Activated CD4-positive, alpha-beta T cell treated with anti-CD3 and anti-CD28 coated beads for 24 hours (primary cell): ENCODE results near the gene EXD2.
"Not testable (repeated sequence)": the region's sequence is repeated elsewhere in the genome, so short reads cannot be mapped to it uniquely, and the experiment has no call there.

ENCODE experiments used
- DNase-seq, 2 donors: peaks; one replicate each; pipeline ENCODE4 v3.0.0-alpha.2; 2020; ENCODE audit warnings: low read depth in 2 of 2

Gene EXD2, protein sequence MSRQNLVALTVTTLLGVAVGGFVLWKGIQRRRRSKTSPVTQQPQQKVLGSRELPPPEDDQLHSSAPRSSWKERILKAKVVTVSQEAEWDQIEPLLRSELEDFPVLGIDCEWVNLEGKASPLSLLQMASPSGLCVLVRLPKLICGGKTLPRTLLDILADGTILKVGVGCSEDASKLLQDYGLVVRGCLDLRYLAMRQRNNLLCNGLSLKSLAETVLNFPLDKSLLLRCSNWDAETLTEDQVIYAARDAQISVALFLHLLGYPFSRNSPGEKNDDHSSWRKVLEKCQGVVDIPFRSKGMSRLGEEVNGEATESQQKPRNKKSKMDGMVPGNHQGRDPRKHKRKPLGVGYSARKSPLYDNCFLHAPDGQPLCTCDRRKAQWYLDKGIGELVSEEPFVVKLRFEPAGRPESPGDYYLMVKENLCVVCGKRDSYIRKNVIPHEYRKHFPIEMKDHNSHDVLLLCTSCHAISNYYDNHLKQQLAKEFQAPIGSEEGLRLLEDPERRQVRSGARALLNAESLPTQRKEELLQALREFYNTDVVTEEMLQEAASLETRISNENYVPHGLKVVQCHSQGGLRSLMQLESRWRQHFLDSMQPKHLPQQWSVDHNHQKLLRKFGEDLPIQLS

DNA sequence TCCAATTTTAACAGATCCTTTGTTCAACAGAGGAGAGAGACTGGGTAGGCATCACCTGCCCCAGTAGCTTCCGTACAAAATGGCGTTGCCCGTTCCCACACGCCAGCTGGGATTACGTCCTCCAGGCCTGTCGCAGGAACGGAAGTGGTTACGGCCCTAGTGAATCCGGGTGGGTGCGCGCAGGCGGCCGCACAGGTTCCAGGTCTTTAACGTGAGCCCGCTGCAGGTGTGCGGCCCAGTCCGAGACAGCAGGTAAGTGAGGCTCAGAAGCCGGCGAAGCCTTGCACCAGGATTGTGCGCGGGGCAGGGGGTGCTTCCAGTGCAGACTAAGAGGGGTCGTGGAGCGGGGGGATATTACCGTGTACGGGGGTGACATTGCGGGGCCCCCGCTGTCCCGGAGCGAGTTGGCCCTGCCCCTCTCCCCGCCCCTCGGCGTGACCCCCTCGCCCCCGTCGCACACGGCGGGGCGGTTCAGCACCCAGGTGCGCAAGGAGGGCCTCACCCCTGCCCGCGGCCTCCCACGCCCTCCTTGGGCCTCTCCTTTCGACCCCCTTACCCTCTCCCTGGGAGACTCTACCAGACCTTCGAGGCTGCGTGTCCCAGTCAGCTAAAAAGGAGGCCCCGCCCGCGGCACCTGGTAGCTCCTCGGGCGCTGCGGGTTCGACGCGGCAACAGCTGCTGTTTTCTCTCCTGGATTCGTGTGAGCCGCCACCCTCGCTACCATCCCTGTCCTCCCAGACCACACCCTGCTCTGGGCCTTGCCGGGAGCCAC lies at the start of gene EXD2:
TSS of gene EXD2 (plus strand) at position 159 of the 772 bp plus-strand sequence. CDS start 17,973 bp downstream, outside the sequence.
- peak; percentile 56 to 72 for DNase-seq

DNA sequence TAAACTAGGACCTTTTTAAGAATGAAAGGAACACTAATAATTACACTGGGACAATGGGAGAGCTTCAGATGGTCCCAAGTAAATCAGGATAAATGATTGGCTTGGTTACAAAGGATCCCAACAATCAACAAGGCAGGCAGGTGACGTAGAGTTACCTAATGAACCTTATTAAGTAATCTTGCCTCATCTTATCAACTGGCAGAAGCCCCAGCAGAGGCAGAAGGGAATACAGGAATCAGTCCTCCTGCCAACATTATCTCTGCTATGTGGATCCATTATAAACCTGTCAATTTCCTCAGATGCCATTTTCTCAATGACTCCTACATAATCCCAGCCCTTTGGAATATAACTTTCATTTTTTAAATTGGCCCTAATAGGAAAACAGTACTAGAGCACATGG lies 49.7 kb upstream of the EXD2 start:
- no peak for DNase-seq

GRCh38 chr14:69142101-69142500 lies 49.2 kb upstream of the EXD2 start:
- no peak for DNase-seq

DNA sequence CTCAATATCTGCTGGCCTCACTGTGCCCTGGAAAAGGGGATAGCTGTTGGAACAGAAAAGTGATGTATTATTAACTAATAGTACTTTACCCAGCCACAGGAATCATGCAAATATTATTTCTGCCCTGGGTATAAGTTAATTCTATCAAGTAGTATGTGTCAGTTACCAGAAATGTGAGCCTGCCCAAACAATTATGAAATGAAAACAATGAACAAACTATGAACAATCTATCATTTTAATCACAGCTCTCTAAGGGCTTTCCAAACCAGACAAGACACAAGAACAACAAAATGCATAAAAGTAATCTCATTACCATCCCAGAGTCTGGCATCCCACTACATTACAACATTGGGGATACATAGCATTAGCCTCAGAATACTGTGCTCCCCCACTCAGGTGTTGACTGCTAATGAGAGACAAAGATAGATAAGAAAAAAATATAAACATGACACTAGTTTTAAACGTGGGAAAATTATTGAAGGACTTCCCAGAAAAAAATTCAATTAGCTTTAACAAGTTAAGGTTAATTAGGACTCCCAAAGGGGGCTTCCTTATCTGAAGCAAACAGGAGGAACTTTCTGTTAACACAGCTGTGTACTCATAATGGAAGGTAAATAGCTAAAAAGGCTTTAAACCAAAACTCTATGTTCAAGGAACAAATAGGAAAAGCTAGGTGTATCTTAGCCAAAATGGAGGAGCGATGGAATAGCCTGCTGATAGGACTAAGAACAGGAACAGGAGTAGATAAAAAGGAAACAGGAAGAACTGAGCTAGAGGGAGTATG lies 41.6 kb upstream of the EXD2 start:
- DNase-seq, result no peak

DNA sequence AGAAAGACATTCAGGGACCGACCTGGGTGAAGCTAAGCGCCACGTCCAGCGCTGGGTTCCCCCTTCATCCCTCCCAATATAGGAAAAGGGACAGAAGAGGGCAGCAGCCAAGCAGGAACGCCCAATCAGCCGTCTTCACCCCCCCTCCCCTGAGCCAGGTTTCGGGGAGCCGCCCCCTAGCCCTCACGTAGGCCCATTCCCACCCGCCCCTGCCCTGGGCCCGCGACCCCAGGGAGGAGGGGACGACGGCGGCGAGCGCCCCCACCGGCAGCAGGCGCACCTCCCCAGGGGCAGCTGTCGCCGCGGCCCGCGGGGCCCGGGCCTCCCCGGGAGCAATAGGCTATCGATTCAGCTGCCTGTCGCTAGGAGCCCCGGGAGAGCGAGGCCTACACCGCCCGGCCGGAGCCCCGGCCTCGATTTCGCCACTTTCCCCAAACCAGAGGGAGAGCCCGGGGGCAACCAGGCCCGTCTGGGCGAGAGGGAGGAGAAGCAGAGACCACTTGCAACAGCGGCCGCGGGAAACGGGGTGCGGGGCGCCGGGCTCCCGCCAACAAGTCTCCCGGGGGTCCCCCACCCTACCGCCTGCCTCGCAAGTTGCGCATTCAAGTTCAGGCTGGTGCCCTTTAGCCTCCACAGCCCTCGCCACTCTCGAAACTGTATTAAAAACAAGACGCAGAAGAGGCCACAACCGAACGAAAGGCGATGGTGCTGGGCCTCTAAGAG lies 39.7 kb upstream of the EXD2 start:
- DNase-seq, result peak; percentile 55 to 64

- peak; percentile 13 to 31 for DNase-seq
These were observed 39.0 kb upstream of the EXD2 start for GRCh38 chr14:69152181-69152901.

DNA sequence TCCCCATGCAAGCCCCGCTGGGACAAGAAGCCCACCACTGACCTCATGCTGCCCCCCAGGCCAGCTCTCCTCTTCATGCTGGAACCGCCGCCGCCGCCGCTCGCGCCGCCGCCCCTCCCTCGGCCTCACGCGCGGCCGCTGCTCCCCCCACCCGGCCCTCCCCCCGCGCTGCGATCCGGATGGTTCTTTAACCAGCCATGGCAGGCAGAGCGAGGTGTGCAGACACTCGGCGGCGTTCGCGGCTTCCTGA lies 38.5 kb upstream of the EXD2 start, which contains the start of gene DCAF5:
TSS of gene DCAF5 (minus strand) at position 218 of the 250 bp plus-strand sequence. CDS start at position 77, 141 bp downstream.
- DNase-seq, result peak in 1 of 2 donors; percentile 85

GRCh38 chr14:69153152-69153872 lies 38.0 kb upstream of the EXD2 start:
- peak in 1 of 2 donors; percentile 87 for DNase-seq

DNA sequence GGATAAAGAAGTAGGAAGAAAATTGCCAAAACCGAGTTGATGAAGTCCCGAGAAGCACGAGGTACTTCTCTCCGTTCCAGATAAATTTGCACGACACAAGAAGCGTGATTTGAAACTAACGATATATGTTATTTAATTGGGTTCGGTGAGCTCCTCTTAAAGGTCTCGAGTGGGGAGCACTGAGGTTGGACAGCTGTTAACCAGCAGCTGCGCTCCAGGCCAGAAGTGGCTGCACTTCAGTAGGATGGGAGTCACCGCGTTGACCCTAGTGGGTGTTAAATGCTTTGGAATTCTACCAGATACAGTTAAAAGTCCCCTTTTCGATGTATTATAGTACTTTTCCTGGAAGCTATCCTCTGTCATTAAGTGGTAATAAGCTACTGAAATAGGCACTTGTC lies 37.4 kb upstream of the EXD2 start:
- DNase-seq, result no peak

GRCh38 chr14:69154779-69155178 lies 36.5 kb upstream of the EXD2 start:
- no peak for DNase-seq

DNA sequence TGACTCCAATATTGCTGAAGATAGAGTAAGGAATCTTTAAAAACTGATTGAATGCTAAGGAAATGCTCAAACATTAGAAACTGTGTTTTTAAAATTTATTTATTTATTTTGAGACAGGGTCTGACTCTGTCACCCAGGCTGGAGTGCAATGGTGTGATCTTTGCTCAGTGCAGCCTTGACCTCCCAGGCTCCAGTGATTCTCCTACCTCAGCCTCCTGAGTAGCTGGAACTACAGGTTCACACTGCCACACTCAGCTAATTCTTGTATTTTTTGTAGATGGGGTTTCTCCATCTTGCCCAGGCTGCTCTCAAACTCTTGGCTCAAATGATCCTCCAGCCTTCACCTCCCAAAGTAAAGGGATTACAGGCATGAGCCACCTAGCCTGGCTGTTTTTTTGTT lies 35.1 kb upstream of the EXD2 start:
- no peak for DNase-seq

DNA sequence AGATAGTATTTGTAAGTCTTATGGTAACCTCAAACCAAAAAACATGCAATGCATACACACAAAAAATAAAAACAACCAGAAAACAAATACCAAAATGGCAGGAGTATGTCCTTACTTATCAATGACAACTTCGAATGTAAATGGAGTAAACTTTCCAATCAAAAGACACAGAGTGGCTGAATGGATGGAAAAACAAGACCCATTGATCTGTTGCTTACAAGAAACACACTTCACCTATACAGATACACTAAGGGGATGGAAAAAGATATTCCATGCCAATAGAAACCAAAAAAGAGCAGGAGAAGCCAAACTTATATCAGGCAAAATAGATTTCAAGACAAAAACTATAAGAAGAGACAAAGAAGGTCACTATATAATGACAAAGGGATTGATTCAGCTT lies 29.7 kb upstream of the EXD2 start:
- no peak for DNase-seq

GRCh38 chr14:69165787-69166186 lies 25.5 kb upstream of the EXD2 start:
- DNase-seq, result not testable (repeated sequence)

- DNase-seq, result no peak
These were observed 20.5 kb upstream of the EXD2 start for GRCh38 chr14:69170839-69171238.

GRCh38 chr14:69171569-69171968 lies 19.7 kb upstream of the EXD2 start:
- no peak for DNase-seq

- no peak for DNase-seq
These were observed 16.2 kb upstream of the EXD2 start for GRCh38 chr14:69175130-69175529.

DNA sequence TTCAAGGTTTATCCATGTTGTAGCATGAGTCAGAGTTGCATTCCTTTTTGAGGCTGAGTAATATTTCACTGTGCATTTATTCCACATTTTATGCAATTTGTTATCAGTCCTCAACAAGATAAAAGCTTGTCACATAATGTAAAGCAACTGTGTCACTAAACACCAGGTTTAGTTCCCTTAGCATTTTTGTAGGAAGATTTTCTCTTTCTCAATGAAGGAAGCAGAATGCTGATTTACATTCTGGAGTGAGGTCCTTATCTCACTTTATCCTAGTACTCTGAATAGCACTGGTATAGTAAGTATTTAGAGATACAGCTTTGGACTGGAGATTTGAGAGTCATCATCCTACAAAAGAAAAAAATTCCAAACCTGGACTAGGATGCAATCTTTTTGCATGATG lies 9.8 kb upstream of the EXD2 start:
- DNase-seq, result no peak

DNA sequence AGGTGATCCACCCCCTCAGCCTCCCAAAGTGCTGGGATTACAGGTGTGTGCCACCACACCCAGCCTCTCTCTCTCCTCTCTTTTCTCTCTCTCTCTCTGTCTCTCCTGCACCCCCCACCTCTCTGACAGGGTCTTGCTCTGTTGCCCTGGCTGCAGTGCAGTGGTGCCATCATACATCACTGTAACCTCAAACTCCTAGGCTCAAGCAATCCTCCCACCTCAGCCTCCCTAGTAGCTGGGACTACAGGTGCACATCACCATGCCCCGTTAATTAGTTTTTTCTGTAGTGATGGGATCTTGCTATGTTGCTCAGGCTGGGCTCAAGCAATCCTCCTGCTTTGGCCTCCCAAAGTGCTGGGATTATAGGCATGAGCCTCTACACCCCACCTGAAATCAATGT lies 8.7 kb upstream of the EXD2 start:
- not testable (repeated sequence) for DNase-seq

DNA sequence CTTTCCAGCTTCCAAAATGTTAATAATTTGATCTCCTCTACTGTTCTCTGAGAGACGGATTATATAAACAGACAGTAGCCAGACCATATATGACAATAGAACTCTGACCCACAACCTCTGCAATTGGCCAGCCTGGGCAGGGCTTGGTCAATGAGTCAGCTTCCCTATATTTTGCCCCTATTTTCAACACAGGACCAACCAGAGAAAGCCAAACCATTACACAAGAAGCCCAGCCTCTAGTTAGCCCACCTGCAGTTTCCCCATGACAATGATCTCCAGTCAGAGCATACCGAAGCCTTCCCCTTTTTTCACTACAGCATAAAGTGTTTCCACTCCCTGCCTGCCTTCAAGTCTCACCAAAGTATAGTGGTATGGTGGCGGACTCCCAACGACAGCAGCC lies 7.6 kb upstream of the EXD2 start:
- no peak for DNase-seq

DNA sequence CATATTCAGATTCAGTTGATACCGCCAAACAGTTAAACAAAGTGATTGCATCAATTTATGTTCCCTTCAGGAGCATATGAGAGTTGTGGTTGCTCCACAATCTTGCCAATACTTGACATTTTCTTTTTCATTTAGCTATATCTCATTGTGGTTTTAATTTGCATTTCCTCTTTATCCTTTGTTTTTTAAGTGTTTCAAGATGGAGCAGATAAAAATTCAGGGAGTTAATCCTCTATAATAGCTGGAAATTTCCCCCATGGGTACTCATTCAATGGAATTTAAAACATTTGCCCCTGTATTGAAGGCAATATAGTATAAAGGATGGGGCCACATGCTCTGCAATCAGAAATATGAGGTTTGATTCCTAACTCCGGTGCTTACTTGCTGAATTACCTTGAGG lies 1.1 kb upstream of the EXD2 start:
- no peak for DNase-seq
